H1 (cell line): Measurements from ENCODE around the gene EAF2. TPM values are rescaled to one million over a fixed set of nuclear protein-coding genes. Genes with fewer than 3 reads are reported as not detected.

Experiments used
- CTCF ChIA-PET: fragments of 300-600 bp; sonication (Branson Sonifier 250); formaldehyde crosslinking; loops from one replicate; lab custom pipeline; 2021; ENCODE audit not compliant: partially characterized antibody; lab: Charles Lee
- POLR2A ChIA-PET: fragments of 300-600 bp; sonication (Branson Sonifier 250); formaldehyde crosslinking; loops from one replicate; lab custom pipeline; 2021; ENCODE audit warnings: inconsistent platforms; ENCODE audit not compliant: partially characterized antibody; lab: Charles Lee
- DNase-seq, 2 experiments: peaks; one replicate each; pipeline versions ENCODE4 v3.0.0 to v3.0.0-alpha.2; 2010 to 2022; ENCODE audit warnings: low spot score in 2 of 2, low read depth in 1 of 2, mixed read lengths in 1 of 2
- FAIRE-seq: peaks from 2 replicates; lab custom pipeline; 2011; peaks lifted over from hg19 to GRCh38; lab: Jason Lieb, UNC
- H2AFZ ChIP-seq: 2 replicates; pipeline ENCODE4 v1.8.1; 2012; ENCODE audit warnings: low read length, inconsistent platforms
- H2AK5ac ChIP-seq: 2 replicates; pipeline ENCODE4 v1.6.1; 2013; ENCODE audit warnings: low read depth, low read length
- H2BK120ac ChIP-seq: replicated peaks from 2 replicates; pipeline ENCODE3; 2013; ENCODE audit warnings: low read depth, low read length, inconsistent platforms
- H2BK12ac ChIP-seq: 2 replicates; pipeline ENCODE4 v1.6.1; 2013; ENCODE audit warnings: low read depth, low read length
- H2BK15ac ChIP-seq: 2 replicates; pipeline ENCODE4 v1.6.1; 2013; ENCODE audit warnings: low read length
- H2BK20ac ChIP-seq: 2 replicates; pipeline ENCODE4 v1.6.1; 2013; ENCODE audit warnings: low read length
- H2BK5ac ChIP-seq: 2 replicates; pipeline ENCODE4 v1.6.1; 2013; ENCODE audit warnings: low read depth, low read length
- H3K14ac ChIP-seq: 2 replicates; pipeline ENCODE4 v1.6.1; 2013; ENCODE audit warnings: inconsistent platforms; ENCODE audit not compliant: insufficient read length
- H3K18ac ChIP-seq: 2 replicates; pipeline ENCODE4 v1.6.1; 2013; ENCODE audit warnings: low read length; ENCODE audit errors: extremely low read depth
- H3K23ac ChIP-seq: 2 replicates; pipeline ENCODE4 v1.6.1; 2013; ENCODE audit warnings: inconsistent platforms; ENCODE audit not compliant: insufficient read length
- H3K23me2 ChIP-seq: 2 replicates; pipeline ENCODE4 v1.6.1; 2013; ENCODE audit warnings: low read depth, low read length
- H3K27ac ChIP-seq: 2 replicates; pipeline ENCODE4 v1.6.1; 2011; ENCODE audit warnings: low read depth, low read length, inconsistent platforms
- H3K27me3 ChIP-seq, 4 experiments: replicated peaks in 1 of 4; 1 replicate in 1 of 4; 2 replicates in 3 of 4; pipeline versions ENCODE4 v1.6.1 to v1.8.1; 2011 to 2013; ENCODE audit warnings: low read length in 3 of 4, mild to moderate bottlenecking in 3 of 4, inconsistent platforms in 2 of 4, mixed read lengths in 2 of 4, moderate library complexity in 1 of 4; ENCODE audit not compliant: control insufficient read depth in 3 of 4, insufficient read depth in 3 of 4; ENCODE audit errors: extremely low read depth in 1 of 4
- H3K36me3 ChIP-seq, 4 experiments: 2 replicates each; pipeline versions ENCODE4 v1.6.1 to v1.8.1; 2011 to 2013; ENCODE audit warnings: mild to moderate bottlenecking in 4 of 4, low read length in 3 of 4, moderate library complexity in 2 of 4, control low read depth in 1 of 4, inconsistent platforms in 1 of 4; ENCODE audit not compliant: insufficient read depth in 4 of 4, control insufficient read depth in 2 of 4
- H3K4ac ChIP-seq: replicated peaks from 2 replicates; pipeline ENCODE3; 2013; ENCODE audit warnings: low read length, low read depth, mixed read lengths, inconsistent platforms; ENCODE audit not compliant: insufficient read length
- H3K4me1 ChIP-seq, 4 experiments: replicated peaks in 1 of 4; 1 replicate in 1 of 4; 2 replicates in 3 of 4; pipeline versions ENCODE4 v1.6.1 to v1.8.1; 2011 to 2013; ENCODE audit warnings: low read length in 3 of 4, inconsistent platforms in 2 of 4, mixed read lengths in 1 of 4; ENCODE audit not compliant: insufficient read depth in 4 of 4, control insufficient read depth in 3 of 4
- H3K4me2 ChIP-seq, 2 experiments: 2 replicates each; pipeline versions ENCODE4 v1.6.1 to v1.8.1; 2011 to 2013; ENCODE audit warnings: low read depth in 2 of 2, low read length in 2 of 2, control low read depth in 1 of 2, inconsistent platforms in 1 of 2, mild to moderate bottlenecking in 1 of 2; ENCODE audit not compliant: insufficient read depth in 1 of 2
- H3K4me3 ChIP-seq, 4 experiments: fragments of 200-600, 300-600 bp in 1 of 4; sonication (generic), shearing (Covaris generic), sonication (Bioruptor Twin) in 1 of 4; 2 replicates each; pipeline versions ENCODE4 v1.5.1 to v1.8.1; 2011 to 2016; ENCODE audit warnings: low read length in 4 of 4, low read depth in 3 of 4, control low read depth in 2 of 4, inconsistent platforms in 2 of 4, mild to moderate bottlenecking in 2 of 4, mixed read lengths in 1 of 4, moderate library complexity in 1 of 4; ENCODE audit not compliant: insufficient read depth in 2 of 4; ENCODE audit errors: extremely low read depth in 1 of 4
- H3K56ac ChIP-seq: replicated peaks from 2 replicates; pipeline ENCODE3; 2013; ENCODE audit warnings: low read depth, mild to moderate bottlenecking, mixed read lengths, low read length, inconsistent platforms; ENCODE audit not compliant: insufficient read length
- H3K79me1 ChIP-seq: 2 replicates; pipeline ENCODE4 v1.6.1; 2013; ENCODE audit warnings: low read depth, low read length, control low read depth
- H3K79me2 ChIP-seq, 2 experiments: 2 replicates each; pipeline versions ENCODE4 v1.6.1 to v1.8.1; 2012 to 2013; ENCODE audit warnings: low read length in 2 of 2, mild to moderate bottlenecking in 2 of 2, inconsistent platforms in 1 of 2; ENCODE audit not compliant: insufficient read depth in 2 of 2, control insufficient read depth in 1 of 2
- H3K9ac ChIP-seq, 4 experiments: replicated peaks in 1 of 4; 1 replicate in 1 of 4; 2 replicates in 3 of 4; pipeline versions ENCODE4 v1.6.1 to v1.8.1; 2011 to 2013; ENCODE audit warnings: low read depth in 3 of 4, low read length in 3 of 4, control low read depth in 2 of 4, mild to moderate bottlenecking in 2 of 4, moderate library complexity in 2 of 4, inconsistent platforms in 1 of 4; ENCODE audit errors: extremely low read depth in 1 of 4
- H3K9me3 ChIP-seq, 2 experiments: 2 replicates each; pipeline versions ENCODE4 v1.6.1 to v1.8.1; 2012 to 2013; ENCODE audit warnings: mild to moderate bottlenecking in 2 of 2, moderate library complexity in 2 of 2, control low read depth in 1 of 2, inconsistent platforms in 1 of 2, low read depth in 1 of 2, low read length in 1 of 2, mixed read lengths in 1 of 2; ENCODE audit not compliant: insufficient read depth in 2 of 2
- H4K20me1 ChIP-seq, 2 experiments: replicated peaks in 1 of 2; 2 replicates each; pipeline versions ENCODE3 to v1.8.1; 2011 to 2013; ENCODE audit warnings: inconsistent platforms in 2 of 2, low read length in 2 of 2, mild to moderate bottlenecking in 1 of 2; ENCODE audit not compliant: insufficient read depth in 2 of 2, control insufficient read depth in 1 of 2
- H4K5ac ChIP-seq: 2 replicates; pipeline ENCODE4 v1.6.1; 2013; ENCODE audit warnings: low read length, low read depth, mixed read lengths, inconsistent platforms; ENCODE audit not compliant: insufficient read length
- H4K8ac ChIP-seq: 2 replicates; pipeline ENCODE4 v1.8.0; 2013; ENCODE audit warnings: mild to moderate bottlenecking, moderate library complexity, low read length, inconsistent platforms; ENCODE audit not compliant: insufficient read depth; ENCODE audit errors: extremely low read depth
- H4K91ac ChIP-seq: replicated peaks from 2 replicates; pipeline ENCODE3; 2013; ENCODE audit warnings: low read length, mixed read lengths, inconsistent platforms; ENCODE audit not compliant: insufficient read length
- ASH2L ChIP-seq: fragments of 200-600, 300-600 bp; sonication (generic); IDR thresholded peaks from one replicate; pipeline ENCODE4 v1.7.1; 2017; ENCODE audit warnings: low read length
- CHD1 ChIP-seq: IDR thresholded peaks from 2 replicates; pipeline ENCODE4 v1.6.1; 2012; ENCODE audit warnings: low read depth, low read length, improper control_type of control experiment
- EP300 ChIP-seq, 2 experiments: IDR thresholded peaks; 1 replicate in 1 of 2; 2 replicates in 1 of 2; pipeline ENCODE4 v1.6.1; 2011 to 2012; ENCODE audit warnings: low read depth in 2 of 2, low read length in 2 of 2, mild to moderate bottlenecking in 2 of 2, borderline replicate concordance in 1 of 2, inconsistent platforms in 1 of 2, moderate library complexity in 1 of 2
- KDM5A ChIP-seq: fragments of 200-600 bp; IDR thresholded peaks from 2 replicates; pipeline ENCODE4 v1.7.1; 2012; ENCODE audit warnings: mild to moderate bottlenecking, low read length, inconsistent platforms, mixed read lengths
- POLR2AphosphoS5 ChIP-seq: IDR thresholded peaks from 2 replicates; pipeline ENCODE4 v1.6.1; 2011; ENCODE audit warnings: low read depth, low read length
- RFX5 ChIP-seq: IDR thresholded peaks from 2 replicates; pipeline ENCODE4 v1.6.1; 2011; ENCODE audit warnings: low read depth, low read length, improper control_type of control experiment, borderline replicate concordance
- RXRA ChIP-seq: IDR thresholded peaks from 2 replicates; pipeline ENCODE4 v1.6.1; 2011; ENCODE audit warnings: low read depth, mild to moderate bottlenecking, low read length, moderate library complexity; ENCODE audit not compliant: insufficient read depth
- SRF ChIP-seq: IDR thresholded peaks from 2 replicates; pipeline ENCODE4 v1.6.1; 2011; ENCODE audit warnings: mild to moderate bottlenecking, low read depth, low read length, moderate library complexity
- TCF12 ChIP-seq: IDR thresholded peaks from 2 replicates; pipeline ENCODE4 v1.6.1; 2011; ENCODE audit warnings: low read depth, mild to moderate bottlenecking, low read length
- WGBS, 2 experiments: shearing (Covaris generic) in 1 of 2; methylation state at CpG; one replicate each; pipeline versions ENCODE4 v1.1.6 to v1.1.7; 2013 to 2015; ENCODE audit warnings: low lambda C conversion rate in 2 of 2, mixed read lengths in 2 of 2, inconsistent platforms in 1 of 2, low coverage in 1 of 2, missing lambda C conversion rate in 1 of 2; ENCODE audit not compliant: insufficient replicate concordance in 2 of 2, insufficient coverage in 1 of 2, insufficient read length in 1 of 2; ENCODE audit errors: extremely low coverage in 1 of 2, missing lambda C conversion rate in 1 of 2; 5-methylcytosine and 5-hydroxymethylcytosine counted together
- polyA plus RNA-seq, 7 experiments: library from polyadenylated mRNA; depleted of rRNA in 3 of 7; stranded (reverse) in 5 of 7; unstranded in 2 of 7; fragments of >200 nt in 5 of 7; fragments of 200-250 nt in 2 of 7; gene quantifications; 1 replicate in 5 of 7; 2 replicates in 1 of 7; 4 replicates in 1 of 7; pipeline versions ENCODE4 v1.2.1 to v1.2.3, GENCODE V29; 2011 to 2013; ENCODE audit warnings: missing spikeins in 2 of 7, mixed read lengths in 2 of 7
- total RNA-seq: library from RNA; stranded (reverse); fragmentation: NEBNext Ultra II Directional; extraction: Animal tissue kit (Norgen Biotek cat#: 25700); gene quantifications from 2 replicates; pipeline ENCODE4 v1.2.1, GENCODE V29; 2021
- TF ChIP-seq, protein P1 (sequence below): IDR thresholded peaks from 2 replicates; pipeline ENCODE4 v1.6.1; 2012; ENCODE audit warnings: inconsistent platforms

Gene EAF2
- total and polyA plus RNA-seq, 2 of the 8 experiments (the other 6 are each of a cell fraction or from before 2014, with no cell fraction given): 3.6 to 6.6 TPM

DNA sequence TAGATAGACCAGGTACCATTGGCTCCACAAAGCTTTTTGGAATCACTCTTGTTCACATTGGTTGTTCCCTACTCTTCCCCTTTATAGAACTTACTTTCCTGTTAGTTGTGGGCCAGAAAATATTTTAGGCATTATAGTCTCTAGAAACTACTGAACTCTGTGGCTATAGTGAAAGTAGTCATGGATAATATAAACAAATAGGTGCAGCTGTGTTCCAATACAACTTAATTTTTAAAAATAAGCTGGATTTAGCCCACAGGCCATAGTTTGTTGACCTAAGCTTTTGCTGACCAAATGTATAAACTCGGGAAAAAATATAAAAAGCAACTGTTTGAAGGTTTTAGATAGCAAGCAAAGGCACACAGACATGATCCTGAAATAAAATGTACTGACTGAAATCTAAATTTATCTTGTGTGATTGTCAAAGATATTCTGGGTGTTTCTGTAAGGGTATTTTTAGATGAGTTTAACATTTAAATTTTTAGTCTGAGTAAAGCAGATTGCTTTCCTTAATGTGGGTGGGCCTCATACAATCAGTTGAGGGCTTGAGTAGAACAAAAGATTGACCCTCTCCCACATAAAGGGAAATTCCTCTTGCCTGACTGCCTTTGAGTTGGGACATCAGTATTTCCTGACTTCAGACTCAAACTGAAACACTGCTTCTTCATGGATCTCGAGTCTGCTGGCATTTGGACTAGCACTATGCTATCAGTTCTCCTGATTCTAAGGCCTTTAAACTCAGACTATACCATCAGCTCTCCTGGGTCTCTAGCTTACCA, 13.4 kb upstream of the EAF2 start:
- H3K27me3 ChIP-seq: no peaks in the 10 kb centered on the region
- H4K8ac ChIP-seq: no peak overlapping the region
- H3K9ac ChIP-seq: no peak overlapping the region
- WGBS, 2 experiments: 88% methylated on average over 2 of the region's 2 CpGs; no CpG with 5 or more reads in 1 of the 2 experiments
- H3K79me1 ChIP-seq: no peaks in the 10 kb centered on the region
- no peak overlapping the region for H2BK12ac ChIP-seq
- no peak for FAIRE-seq
- no peak overlapping the region for H2BK120ac ChIP-seq
- no peak overlapping the region for H3K18ac ChIP-seq
- H3K27ac ChIP-seq: no peak overlapping the region
- no peak overlapping the region for H2BK5ac ChIP-seq
- H4K5ac ChIP-seq: no peak overlapping the region
- no peak overlapping the region for H2AK5ac ChIP-seq
- H3K4ac ChIP-seq: no peak overlapping the region
- POLR2A ChIA-PET: interaction anchor here (1.0 to 1.3 kb wide), 2 partner anchors 9 to 11 kb away, joined by 3 to 4 read pairs; no protein-coding TSS in a partner anchor
- H3K4me1 ChIP-seq: no peaks in the 10 kb centered on the region
- H3K36me3 ChIP-seq: peaks cover 5 to 53% (median 29%) of the 10 kb centered on the region in 4 experiments; a peak in 7 of 8 replicates
- no peak overlapping the region for H4K91ac ChIP-seq
- H3K23me2 ChIP-seq: no peaks in the 10 kb centered on the region
- H2BK15ac ChIP-seq: no peak overlapping the region
- H3K9me3 ChIP-seq: 0 out of 4 replicates have a peak, but pooled peaks cover 0 to 4% of the 10 kb centered on the region in 2 experiments
- H3K23ac ChIP-seq: no peak overlapping the region
- no peak for DNase-seq
- H4K20me1 ChIP-seq: peaks cover 0 to 2% of the 10 kb centered on the region in 2 experiments
- TF ChIP-seq, protein P1, sequence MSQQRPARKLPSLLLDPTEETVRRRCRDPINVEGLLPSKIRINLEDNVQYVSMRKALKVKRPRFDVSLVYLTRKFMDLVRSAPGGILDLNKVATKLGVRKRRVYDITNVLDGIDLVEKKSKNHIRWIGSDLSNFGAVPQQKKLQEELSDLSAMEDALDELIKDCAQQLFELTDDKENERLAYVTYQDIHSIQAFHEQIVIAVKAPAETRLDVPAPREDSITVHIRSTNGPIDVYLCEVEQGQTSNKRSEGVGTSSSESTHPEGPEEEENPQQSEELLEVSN: no peak
- TF ChIP-seq SRF (no peak), RFX5 (no peak), KDM5A (no peak), RXRA (no peak), CHD1 (no peak), POLR2AphosphoS5 (no peak), TCF12 (no peak), EP300 (IDR thresholded peaks at IDR 0.05; ENCODE audit: borderline replicate concordance in 1 of 2, low read depth in 2 of 2, low read length in 2 of 2) (no peak), ASH2L (no peak)
- H3K14ac ChIP-seq: no peak overlapping the region
- H3K56ac ChIP-seq: no peak overlapping the region
- H3K4me2 ChIP-seq: no peak overlapping the region
- CTCF ChIA-PET: no interaction called here
- no peak overlapping the region for H2AFZ ChIP-seq
- peaks cover 0 to 6% of the 10 kb centered on the region in 2 experiments; a peak in 1 of 4 replicates for H3K79me2 ChIP-seq
- H3K4me3 ChIP-seq: no peak overlapping the region
- no peak overlapping the region for H2BK20ac ChIP-seq
